HCT116 (cell line): ENCODE results near the gene LRRFIP2.

Experiments used
- FOSL1 ChIP-seq: IDR thresholded peaks from 2 replicates; pipeline ENCODE4 v1.6.1; 2012; ENCODE audit warnings: low read depth
- POLR2A ChIP-seq: IDR thresholded peaks from 2 replicates; pipeline ENCODE4 v1.7.0; 2011; ENCODE audit warnings: borderline replicate concordance; ENCODE audit not compliant: insufficient read depth, insufficient read length; ENCODE audit errors: extremely low read depth
- YY1 ChIP-seq: IDR thresholded peaks from 2 replicates; pipeline ENCODE4 v1.6.1; 2011; ENCODE audit warnings: low read length, low read depth, moderate library complexity, mild to moderate bottlenecking; ENCODE audit not compliant: insufficient replicate concordance; ENCODE audit errors: extremely low read depth
- ZNF274 ChIP-seq: fragments of 200-500 bp; sonication (Bioruptor generic); IDR thresholded peaks from 2 replicates; pipeline ENCODE4 v1.6.1; 2014; ENCODE audit warnings: mild to moderate bottlenecking, low read depth, low read length, inconsistent platforms
- TF ChIP-seq, protein P1 (sequence below), 3 experiments: fragments of 200-600 bp in 1 of 3; sonication (generic) in 1 of 3; IDR thresholded peaks in 2 of 3; conservative IDR thresholded peaks in 1 of 3; 2 replicates each; pipeline ENCODE4 v1.5.1; 2012 to 2017; ENCODE audit warnings: low read depth in 2 of 3, low read length in 2 of 3, antibody characterized with exemption in 1 of 3, borderline replicate concordance in 1 of 3, control low read depth in 1 of 3, mild to moderate bottlenecking in 1 of 3, mixed read lengths in 1 of 3, mixed run types in 1 of 3, moderate library complexity in 1 of 3; ENCODE audit not compliant: insufficient read depth in 1 of 3
- TF ChIP-seq, protein P2 (sequence below): IDR thresholded peaks from 2 replicates; pipeline ENCODE4 v1.6.1; 2012

DNA sequence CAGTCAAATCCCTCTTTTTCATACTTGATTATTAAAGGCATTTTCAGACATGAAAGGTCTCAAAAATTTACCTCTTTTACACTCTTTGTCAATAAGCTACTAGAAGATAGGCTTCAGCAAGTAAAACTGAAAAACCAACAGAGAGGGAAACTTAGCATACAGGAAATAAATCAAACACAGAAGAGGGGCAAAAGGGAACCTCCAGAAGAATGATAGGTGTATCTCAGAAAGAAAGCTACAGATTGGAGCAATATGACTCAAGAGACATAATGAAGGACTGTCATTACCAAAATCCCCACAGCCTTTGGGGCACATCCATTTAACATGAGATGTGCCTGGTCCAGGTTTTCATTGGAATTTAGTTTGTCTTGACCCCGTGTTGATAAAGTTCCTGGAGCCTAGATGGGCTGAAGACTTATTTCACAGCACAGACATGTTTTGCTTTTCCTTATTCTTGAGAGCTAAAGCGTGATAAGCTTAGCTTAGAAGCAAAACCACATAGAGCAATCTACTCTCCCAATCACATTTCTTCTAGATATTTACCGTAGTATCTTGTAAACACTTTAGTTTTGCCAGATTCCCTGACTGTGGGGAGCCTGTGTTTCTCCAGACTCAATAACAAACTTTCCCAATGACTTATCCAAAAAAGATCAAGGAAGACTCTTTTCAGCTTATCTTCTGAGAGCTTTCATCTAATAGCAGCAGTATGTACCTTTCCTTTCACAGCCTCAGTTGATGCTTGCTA, 11.7 kb downstream of the LRRFIP2 start:
- TF ChIP-seq, protein P1, sequence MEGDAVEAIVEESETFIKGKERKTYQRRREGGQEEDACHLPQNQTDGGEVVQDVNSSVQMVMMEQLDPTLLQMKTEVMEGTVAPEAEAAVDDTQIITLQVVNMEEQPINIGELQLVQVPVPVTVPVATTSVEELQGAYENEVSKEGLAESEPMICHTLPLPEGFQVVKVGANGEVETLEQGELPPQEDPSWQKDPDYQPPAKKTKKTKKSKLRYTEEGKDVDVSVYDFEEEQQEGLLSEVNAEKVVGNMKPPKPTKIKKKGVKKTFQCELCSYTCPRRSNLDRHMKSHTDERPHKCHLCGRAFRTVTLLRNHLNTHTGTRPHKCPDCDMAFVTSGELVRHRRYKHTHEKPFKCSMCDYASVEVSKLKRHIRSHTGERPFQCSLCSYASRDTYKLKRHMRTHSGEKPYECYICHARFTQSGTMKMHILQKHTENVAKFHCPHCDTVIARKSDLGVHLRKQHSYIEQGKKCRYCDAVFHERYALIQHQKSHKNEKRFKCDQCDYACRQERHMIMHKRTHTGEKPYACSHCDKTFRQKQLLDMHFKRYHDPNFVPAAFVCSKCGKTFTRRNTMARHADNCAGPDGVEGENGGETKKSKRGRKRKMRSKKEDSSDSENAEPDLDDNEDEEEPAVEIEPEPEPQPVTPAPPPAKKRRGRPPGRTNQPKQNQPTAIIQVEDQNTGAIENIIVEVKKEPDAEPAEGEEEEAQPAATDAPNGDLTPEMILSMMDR (IDR thresholded peaks at IDR 0.05 in 2 of 3, conservative IDR thresholded peaks at IDR 0.05 in 1 of 3; ENCODE audit: borderline replicate concordance in 1 of 3, insufficient read depth in 1 of 3, low read depth in 2 of 3, low read length in 2 of 3), result no peak
- TF ChIP-seq POLR2A (no peak), YY1 (no peak), ZNF274 (no peak), FOSL1 (no peak)
- TF ChIP-seq, protein P2, sequence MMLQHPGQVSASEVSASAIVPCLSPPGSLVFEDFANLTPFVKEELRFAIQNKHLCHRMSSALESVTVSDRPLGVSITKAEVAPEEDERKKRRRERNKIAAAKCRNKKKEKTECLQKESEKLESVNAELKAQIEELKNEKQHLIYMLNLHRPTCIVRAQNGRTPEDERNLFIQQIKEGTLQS, result no peak
